Endothelial cell of umbilical vein (primary cell): ENCODE measurements around the gene GSG1L. TPM values are rescaled to one million over a fixed set of nuclear protein-coding genes. Genes with fewer than 3 reads are reported as not detected.

Experiments
- BruUV-seq: library from RNA; stranded (reverse); fragments of 400-500 nt; replicated peaks from 2 replicates; lab custom pipeline; 2021; lab: Mats Ljungman, UMichigan
- CTCF ChIA-PET: fragments of 300-600, 350-600 bp; sonication (Branson Sonifier 250); formaldehyde crosslinking; loops from one replicate; lab custom pipeline; 2021; ENCODE audit warnings: antibody characterized with exemption, inconsistent platforms; lab: Charles Lee
- POLR2A ChIA-PET: fragments of 300-600, 350-600 bp; sonication (Branson Sonifier 250); formaldehyde crosslinking; loops from one replicate; lab custom pipeline; 2021; ENCODE audit warnings: antibody characterized with exemption, inconsistent platforms; lab: Charles Lee
- DNase-seq: peaks from one replicate; pipeline ENCODE4 v3.0.0-alpha.2; 2011; ENCODE audit warnings: low read depth, low spot score
- FAIRE-seq: peaks from 2 replicates; lab custom pipeline; 2011; peaks lifted over from hg19 to GRCh38; lab: Jason Lieb, UNC
- H2AFZ ChIP-seq: 2 replicates; pipeline ENCODE4 v1.6.0; 2012; ENCODE audit warnings: low read depth, low read length, control low read depth, inconsistent platforms
- H3K27ac ChIP-seq: 2 replicates; pipeline ENCODE4 v1.5.1; 2011; ENCODE audit warnings: low read depth, mild to moderate bottlenecking, control low read depth, low read length, moderate library complexity; ENCODE audit not compliant: insufficient read depth
- H3K27me3 ChIP-seq, 2 experiments: 2 replicates each; pipeline versions ENCODE4 v1.6.0 to v1.6.1; 2011; ENCODE audit warnings: low read length in 2 of 2, mixed read lengths in 1 of 2; ENCODE audit not compliant: control insufficient read depth in 2 of 2, insufficient read depth in 2 of 2
- H3K36me3 ChIP-seq, 2 experiments: 2 replicates in 1 of 2; 3 replicates in 1 of 2; pipeline ENCODE4 v1.5.1; 2011; ENCODE audit warnings: low read length in 2 of 2, mild to moderate bottlenecking in 1 of 2, moderate library complexity in 1 of 2; ENCODE audit not compliant: control insufficient read depth in 2 of 2, insufficient read depth in 2 of 2; ENCODE audit errors: extremely low read depth in 1 of 2
- H3K4me1 ChIP-seq: 3 replicates; pipeline ENCODE4 v1.5.1; 2011; ENCODE audit warnings: mild to moderate bottlenecking, low read length; ENCODE audit not compliant: control insufficient read depth, insufficient read depth; ENCODE audit errors: extremely low read depth
- H3K4me2 ChIP-seq: 2 replicates; pipeline ENCODE4 v1.6.1; 2011; ENCODE audit warnings: low read length, control low read depth, mixed read lengths; ENCODE audit not compliant: insufficient read depth
- H3K4me3 ChIP-seq, 3 experiments: fragments of 200-600 bp in 1 of 3; sonication (generic), shearing (Covaris generic) in 1 of 3; replicated peaks in 1 of 3; 2 replicates each; pipeline ENCODE4 v1.5.1; 2011 to 2016; ENCODE audit warnings: control low read depth in 3 of 3, low read length in 3 of 3, mild to moderate bottlenecking in 2 of 3, inconsistent platforms in 1 of 3, low read depth in 1 of 3, moderate library complexity in 1 of 3; ENCODE audit not compliant: insufficient read depth in 1 of 3
- H3K79me2 ChIP-seq: 2 replicates; pipeline ENCODE4 v1.6.0; 2012; ENCODE audit warnings: low read length, inconsistent platforms; ENCODE audit not compliant: control insufficient read depth, insufficient read depth
- H3K9ac ChIP-seq: replicated peaks from 2 replicates; pipeline ENCODE3; 2011; ENCODE audit warnings: low read length, control low read depth; ENCODE audit not compliant: insufficient read depth; ENCODE audit errors: extremely low read depth
- H3K9me1 ChIP-seq: replicated peaks from 3 replicates; pipeline ENCODE4 v1.6.0; 2011; ENCODE audit warnings: mild to moderate bottlenecking, low read length; ENCODE audit not compliant: control insufficient read depth, insufficient read depth; ENCODE audit errors: extremely low read depth
- H3K9me3 ChIP-seq: replicated peaks from 2 replicates; pipeline ENCODE4 v1.5.1; 2012; ENCODE audit warnings: low read length, inconsistent platforms; ENCODE audit not compliant: control insufficient read depth, insufficient read depth
- H4K20me1 ChIP-seq: replicated peaks from 2 replicates; pipeline ENCODE3; 2011; ENCODE audit warnings: mild to moderate bottlenecking, low read length; ENCODE audit not compliant: control insufficient read depth, insufficient read depth; ENCODE audit errors: extremely low read depth
- CTCF ChIP-seq, 2 donors: IDR thresholded peaks; 1 replicate in 1 of 2; 2 replicates in 1 of 2; pipeline ENCODE4 v1.5.1; 2011; ENCODE audit warnings: low read length in 2 of 2, mild to moderate bottlenecking in 2 of 2, moderate library complexity in 2 of 2, control low read depth in 1 of 2, inconsistent platforms in 1 of 2, low read depth in 1 of 2; ENCODE audit not compliant: insufficient read depth in 1 of 2; ENCODE audit errors: extremely low read depth in 1 of 2
- EZH2 ChIP-seq: IDR thresholded peaks from 2 replicates; pipeline ENCODE4 v1.6.1; 2012; ENCODE audit warnings: borderline replicate concordance, low read depth, mild to moderate bottlenecking, moderate library complexity, low read length, inconsistent platforms; ENCODE audit not compliant: severe bottlenecking
- FOS ChIP-seq: IDR thresholded peaks from 2 replicates; pipeline ENCODE4 v1.6.1; 2011; ENCODE audit warnings: mild to moderate bottlenecking, low read length, moderate library complexity, borderline replicate concordance; ENCODE audit not compliant: insufficient read depth
- GATA2 ChIP-seq: IDR thresholded peaks from 2 replicates; pipeline ENCODE4 v1.7.0; 2011; ENCODE audit warnings: low read depth, mild to moderate bottlenecking, moderate library complexity, mixed read lengths, low read length; ENCODE audit not compliant: insufficient read length, insufficient read depth
- JUN ChIP-seq: IDR thresholded peaks from 2 replicates; pipeline ENCODE4 v1.6.1; 2011; ENCODE audit warnings: borderline replicate concordance, low read depth; ENCODE audit not compliant: insufficient read length, insufficient read depth
- MAX ChIP-seq: IDR thresholded peaks from 2 replicates; pipeline ENCODE4 v1.6.1; 2011; ENCODE audit not compliant: insufficient read depth, insufficient read length
- MYC ChIP-seq: IDR thresholded peaks from one replicate; pipeline ENCODE4 v1.6.1; 2011; ENCODE audit warnings: mild to moderate bottlenecking, low read depth, low read length
- POLR2A ChIP-seq: IDR thresholded peaks from 2 replicates; pipeline ENCODE4 v1.6.1; 2012; ENCODE audit warnings: low read depth, mild to moderate bottlenecking, control low read depth, low read length
- POLR2AphosphoS5 ChIP-seq: IDR thresholded peaks from 2 replicates; pipeline ENCODE4 v1.6.1; 2012; ENCODE audit warnings: low read depth, mild to moderate bottlenecking, control low read depth, low read length, moderate library complexity; ENCODE audit not compliant: insufficient read depth
- dilution Hi-C: fragments of 300-500 bp; cut with MboI; formaldehyde crosslinking; loops from one replicate; pipeline ENCODE4 v1.15.0; 2019; ENCODE audit warnings: low sequenced_read_pairs; ENCODE audit not compliant: extremely low pct_ligation_motif_present
- intact Hi-C: fragments of 100-400 bp; cut with micrococcal nuclease; formaldehyde crosslinking; loops from one replicate; pipeline ENCODE4 v1.10.0; 2022
- polyA plus RNA-seq, 4 experiments: library from polyadenylated mRNA; depleted of rRNA in 3 of 4; stranded (reverse) in 3 of 4; unstranded in 1 of 4; fragments of >200 nt; gene quantifications; 2 replicates each; pipeline versions ENCODE4 v1.2.1 to v1.2.3, GENCODE V29; 2011 to 2012; ENCODE audit warnings: missing spikeins in 1 of 4
- total RNA-seq: library from RNA; stranded (reverse); gene quantifications from 2 replicates; pipeline ENCODE4 v1.2.3, GENCODE V29; 2021

GSG1L gene
- total and polyA plus RNA-seq, 2 donors (not counting 3 experiments of a cell fraction or from before 2014, with no cell fraction given), result 0.06 TPM; not detected in 1

GRCh38 chr16:28091656-28092055 is 28.1 kb upstream of the GSG1L start:
- BruUV-seq, result no TSS peak
- intact Hi-C loops (no loop called here), dilution Hi-C loops (no loop called here)
- Histone ChIP-seq H3K9me3 (no peaks in the 10 kb centered on the region), H3K9ac (no peak overlapping the region), H3K9me1 (no peaks in the 10 kb centered on the region), H4K20me1 (no peaks in the 10 kb centered on the region), H3K36me3 (peaks cover 0 to 4% of the 10 kb centered on the region in 2 experiments), H3K4me3 (no peak overlapping the region), H3K27ac (no peak overlapping the region), H3K4me2 (no peak overlapping the region), H3K79me2 (no peaks in the 10 kb centered on the region), H3K27me3 (no peaks in the 10 kb centered on the region), H3K4me1 (no peaks in the 10 kb centered on the region), H2AFZ (no peak overlapping the region)
- ChIA-PET CTCF (no interaction called here), POLR2A (no interaction called here)
- no peak for TF ChIP-seq POLR2A
- no peak for TF ChIP-seq MYC
- TF ChIP-seq FOS, result no peak
- TF ChIP-seq GATA2, result no peak
- no peak for TF ChIP-seq JUN
- no peak for TF ChIP-seq MAX
- no peak for TF ChIP-seq CTCF (IDR thresholded peaks at IDR 0.05; ENCODE audit: extremely low read depth in 1 of 2, insufficient read depth in 1 of 2, low read depth in 1 of 2, low read length in 2 of 2)
- TF ChIP-seq EZH2, result no peak
- no peak for TF ChIP-seq POLR2AphosphoS5
- FAIRE-seq (no peak), DNase-seq (no peak)
